B cell (primary cell): ENCODE results near the gene DACT3. TPM values are rescaled to one million over a fixed set of nuclear protein-coding genes. Genes with fewer than 3 reads are reported as not detected.

ENCODE experiments used
- ATAC-seq: fragments of 200-7000 bp; cut with Tn5 transposase; one replicate; pipeline ENCODE4 v1.10.0; 2021; ENCODE audit warnings: low read depth, mild to moderate bottlenecking, moderate number of reproducible peaks, moderate library complexity
- CTCF ChIA-PET: fragments of 350-600 bp; sonication (Branson Sonifier 250); formaldehyde crosslinking; loops from one replicate; lab custom pipeline; 2021; ENCODE audit warnings: antibody characterized with exemption, inconsistent platforms; lab: Charles Lee
- POLR2A ChIA-PET: fragments of 350-600 bp; sonication (Branson Sonifier 250); formaldehyde crosslinking; loops from one replicate; lab custom pipeline; 2021; ENCODE audit warnings: antibody characterized with exemption; lab: Charles Lee
- DNase-seq: peaks from one replicate; pipeline ENCODE4 v3.0.0; 2013
- H2AFZ ChIP-seq: 2 replicates; pipeline ENCODE4 v1.6.1; 2012; ENCODE audit warnings: mild to moderate bottlenecking, low read depth, low read length; ENCODE audit not compliant: insufficient read depth, poor library complexity, severe bottlenecking
- H3K27ac ChIP-seq, 2 donors: 1 replicate in 1 of 2; 2 replicates in 1 of 2; pipeline ENCODE4 v1.5.1; 2012 to 2013; ENCODE audit warnings: low read length in 2 of 2, mild to moderate bottlenecking in 2 of 2, moderate library complexity in 1 of 2
- H3K27me3 ChIP-seq, 4 experiments: fragments of 200-600 bp in 1 of 4; sonication (generic) in 1 of 4; replicated peaks in 1 of 4; 1 replicate in 2 of 4; 2 replicates in 2 of 4; pipeline versions ENCODE4 v1.6.1 to v1.7.0; 2013 to 2016; ENCODE audit warnings: low read length in 3 of 4, mild to moderate bottlenecking in 2 of 4, mixed read lengths in 1 of 4, moderate library complexity in 1 of 4; ENCODE audit not compliant: insufficient read depth in 4 of 4, control insufficient read depth in 3 of 4; ENCODE audit errors: control extremely low read depth in 1 of 4
- H3K36me3 ChIP-seq, 2 experiments: replicated peaks in 1 of 2; 1 replicate in 1 of 2; 2 replicates in 1 of 2; pipeline versions ENCODE4 v1.6.1 to v1.7.1; 2013; ENCODE audit warnings: low read length in 1 of 2; ENCODE audit not compliant: insufficient read depth in 2 of 2, control insufficient read depth in 1 of 2; ENCODE audit errors: control extremely low read depth in 1 of 2, extremely low read depth in 1 of 2
- H3K4me1 ChIP-seq, 2 donors: fragments of 200-600 bp in 1 of 2; sonication (generic) in 1 of 2; 1 replicate in 1 of 2; 2 replicates in 1 of 2; pipeline versions ENCODE4 v1.5.1 to v1.6.1; 2013 to 2017; ENCODE audit warnings: low read length in 2 of 2; ENCODE audit not compliant: control insufficient read depth in 2 of 2, insufficient read depth in 2 of 2
- H3K4me2 ChIP-seq: replicated peaks from 2 replicates; pipeline ENCODE3; 2012; ENCODE audit warnings: mild to moderate bottlenecking, low read depth, low read length; ENCODE audit not compliant: poor library complexity, severe bottlenecking
- H3K4me3 ChIP-seq, 5 experiments: fragments of 200-600 bp in 1 of 5; sonication (generic) in 1 of 5; 1 replicate in 3 of 5; 2 replicates in 2 of 5; pipeline versions ENCODE4 v1.5.1 to v1.7.0; 2011 to 2016; ENCODE audit warnings: low read length in 4 of 5, mild to moderate bottlenecking in 4 of 5, low read depth in 2 of 5, control low read depth in 1 of 5, moderate library complexity in 1 of 5; ENCODE audit not compliant: insufficient read depth in 1 of 5; ENCODE audit errors: control extremely low read depth in 1 of 5, extremely low read depth in 1 of 5
- H3K79me2 ChIP-seq: fragments of 200-600 bp; sonication (generic); one replicate; pipeline ENCODE4 v1.6.0; 2016; ENCODE audit warnings: low read length; ENCODE audit not compliant: control insufficient read depth, insufficient read depth
- H3K9ac ChIP-seq: fragments of 200-600 bp; sonication (generic); 2 replicates; pipeline ENCODE4 v1.6.1; 2017; ENCODE audit warnings: mild to moderate bottlenecking, low read length, moderate library complexity
- H3K9me3 ChIP-seq, 3 donors: one replicate each; pipeline versions ENCODE4 v1.6.1 to v1.7.1; 2013; ENCODE audit warnings: low read length in 2 of 3; ENCODE audit not compliant: control insufficient read depth in 2 of 3, insufficient read depth in 1 of 3; ENCODE audit errors: control extremely low read depth in 1 of 3
- H4K20me1 ChIP-seq: 2 replicates; pipeline ENCODE4 v1.6.0; 2012; ENCODE audit warnings: mild to moderate bottlenecking, low read length; ENCODE audit not compliant: insufficient read depth, control insufficient read depth, poor library complexity, severe bottlenecking
- H3K27ac Mint-ChIP-seq: one replicate; pipeline ENCODE4 v1.8.0; 2021; ENCODE audit warnings: mixed read lengths
- H3K27me3 Mint-ChIP-seq: one replicate; pipeline ENCODE4 v1.8.0; 2021; ENCODE audit warnings: mixed read lengths
- H3K4me1 Mint-ChIP-seq: one replicate; pipeline ENCODE4 v1.8.0; 2021; ENCODE audit warnings: mixed read lengths
- H3K4me3 Mint-ChIP-seq: one replicate; pipeline ENCODE4 v1.8.0; 2021; ENCODE audit warnings: mixed read lengths
- H3K9me3 Mint-ChIP-seq: one replicate; pipeline ENCODE4 v1.8.0; 2022; ENCODE audit warnings: mixed read lengths; ENCODE audit not compliant: insufficient read depth
- CTCF ChIP-seq: fragments of 200-600 bp; IDR thresholded peaks from one replicate; pipeline ENCODE4 v1.8.0; 2022; ENCODE audit warnings: antibody characterized with exemption, mild to moderate bottlenecking
- EZH2 ChIP-seq: IDR thresholded peaks from 2 replicates; pipeline ENCODE4 v1.6.1; 2012; ENCODE audit warnings: borderline replicate concordance, low read depth, mild to moderate bottlenecking, moderate library complexity, low read length; ENCODE audit not compliant: insufficient read depth, poor library complexity, severe bottlenecking
- WGBS: methylation state at CpG from one replicate; pipeline ENCODE4 v1.1.5; 2013; ENCODE audit warnings: missing lambda C conversion rate; ENCODE audit not compliant: insufficient coverage; 5-methylcytosine and 5-hydroxymethylcytosine counted together
- intact Hi-C: fragments of 100-400 bp; cut with micrococcal nuclease; formaldehyde crosslinking; loops from one replicate; pipeline ENCODE4 v1.10.0; 2022
- polyA plus RNA-seq: library from polyadenylated mRNA; depleted of rRNA; stranded (reverse); fragments of >200 nt; gene quantifications from 2 replicates; pipeline ENCODE4 v1.2.3, GENCODE V29; 2012
- total RNA-seq, 2 donors: library from RNA; stranded (reverse); fragments of 120-200 nt in 1 of 2; gene quantifications; 1 replicate in 1 of 2; 2 replicates in 1 of 2; pipeline versions ENCODE4 v1.2.3 to v1.2.4, GENCODE V29; 2013 to 2022

The DACT3 gene
- total and polyA plus RNA-seq, 2 donors (not counting 1 experiment from before 2014, with no cell fraction given), result 0.03 to 0.15 TPM

- Histone ChIP-seq H3K27me3 (no peaks in the 10 kb centered on the region), H3K9me3 (no peaks in the 10 kb centered on the region), H3K4me2 (no peak overlapping the region), H3K27ac (no peak overlapping the region), H3K4me3 (no peak overlapping the region), H3K79me2 (no peaks in the 10 kb centered on the region), H4K20me1 (peaks cover 27% of the 10 kb centered on the region), H3K36me3 (peaks cover 0 to 27% of the 10 kb centered on the region in 2 experiments), H3K9ac (no peak overlapping the region), H3K4me1 (no peaks in the 10 kb centered on the region), H2AFZ (no peak overlapping the region)
- no peak for ATAC-seq
- peak overlapping the region; percentile 20 for H3K27ac Mint-ChIP-seq
- intact Hi-C loops, result no loop called here
- no peaks in the 10 kb centered on the region for H3K27me3 Mint-ChIP-seq
- H3K4me1 Mint-ChIP-seq, result no peaks in the 10 kb centered on the region
- CTCF ChIA-PET, result no interaction called here
- H3K4me3 Mint-ChIP-seq, result no peak overlapping the region
- H3K9me3 Mint-ChIP-seq, result peaks cover 2% of the 10 kb centered on the region
- TF ChIP-seq CTCF, result no peak
- TF ChIP-seq EZH2, result no peak
- POLR2A ChIA-PET, result interaction anchor here (0.7 kb wide), 1 partner anchor 66 kb away, joined by 3 read pairs; no protein-coding TSS in a partner anchor
- no peak for DNase-seq
Measured at GRCh38 chr19:46670813-46671212, 9.8 kb upstream of the DACT3 start.

GRCh38 chr19:46668662-46669061 lies 7.7 kb upstream of the DACT3 start:
- Histone ChIP-seq H4K20me1 (peaks cover 9% of the 10 kb centered on the region), H3K36me3 (peaks cover 0 to 10% of the 10 kb centered on the region in 2 experiments), H3K4me3 (no peak overlapping the region), H3K4me1 (no peaks in the 10 kb centered on the region), H3K9me3 (no peaks in the 10 kb centered on the region), H3K27me3 (peaks cover 0 to under 1% (median 0%) of the 10 kb centered on the region in 4 experiments), H3K79me2 (no peaks in the 10 kb centered on the region), H3K4me2 (no peak overlapping the region), H3K9ac (no peak overlapping the region), H2AFZ (no peak overlapping the region), H3K27ac (no peak overlapping the region)
- Mint-ChIP-seq H3K27ac (no peak overlapping the region), H3K9me3 (peaks cover 2% of the 10 kb centered on the region), H3K27me3 (no peaks in the 10 kb centered on the region), H3K4me1 (no peaks in the 10 kb centered on the region), H3K4me3 (no peak overlapping the region)
- no peak for DNase-seq
- ChIA-PET POLR2A (no interaction called here), CTCF (no interaction called here)
- TF ChIP-seq EZH2, result no peak
- TF ChIP-seq CTCF, result no peak
- no CpG with 5 or more reads among the region's 3 CpGs for WGBS
- no peak for ATAC-seq
- intact Hi-C loops, result no loop called here
